CD4-positive, CD25-positive, alpha-beta regulatory T cell (primary cell): Measurements from ENCODE around the gene MCTP1. TPM values are rescaled to one million over a fixed set of nuclear protein-coding genes. Genes with fewer than 3 reads are reported as not detected.
A peak's percentile ranks its signal among the peaks of the same experiment; 100 is the strongest.

ENCODE experiments used
- ATAC-seq, 2 donors: fragments of 150-1000 bp; cut with Tn5 transposase; one replicate each; pipeline ENCODE4 v1.10.0; 2021; ENCODE audit warnings: low read depth in 2 of 2, moderate number of reproducible peaks in 2 of 2, moderate library complexity in 1 of 2
- DNase-seq, 3 donors: peaks; one replicate each; pipeline versions ENCODE4 v3.0.0 to v3.0.0-alpha.2; 2012 to 2022; ENCODE audit warnings: mixed read lengths in 1 of 3
- H3K27ac ChIP-seq: one replicate; pipeline ENCODE4 v1.7.0; 2013; ENCODE audit warnings: mild to moderate bottlenecking, low read length; ENCODE audit not compliant: insufficient read depth, poor library complexity, severe bottlenecking
- H3K27me3 ChIP-seq: one replicate; pipeline ENCODE4 v1.7.0; 2013; ENCODE audit warnings: low read length; ENCODE audit not compliant: control insufficient read depth, insufficient read depth
- H3K36me3 ChIP-seq: one replicate; pipeline ENCODE4 v1.7.0; 2013; ENCODE audit warnings: mild to moderate bottlenecking, low read length, moderate library complexity; ENCODE audit not compliant: control insufficient read depth, insufficient read depth
- H3K4me1 ChIP-seq: 2 replicates; pipeline ENCODE4 v1.7.0; 2013; ENCODE audit warnings: mild to moderate bottlenecking, low read length; ENCODE audit not compliant: insufficient read depth, control insufficient read depth, poor library complexity, severe bottlenecking
- H3K4me3 ChIP-seq: one replicate; pipeline ENCODE4 v1.7.0; 2013; ENCODE audit warnings: low read depth, mild to moderate bottlenecking, low read length, moderate library complexity
- H3K9me3 ChIP-seq, 2 experiments: 1 replicate in 1 of 2; 2 replicates in 1 of 2; pipeline ENCODE4 v1.7.0; 2013; ENCODE audit warnings: low read length in 2 of 2, mild to moderate bottlenecking in 1 of 2, moderate library complexity in 1 of 2; ENCODE audit not compliant: control insufficient read depth in 2 of 2
- H3K27ac Mint-ChIP-seq, 3 donors: one replicate each; pipeline ENCODE4 v1.8.0; 2020 to 2022; ENCODE audit warnings: mild to moderate bottlenecking in 3 of 3, mixed read lengths in 3 of 3, moderate library complexity in 2 of 3
- H3K27me3 Mint-ChIP-seq: one replicate; pipeline ENCODE4 v1.8.0; 2022; ENCODE audit warnings: mild to moderate bottlenecking, mixed read lengths
- H3K36me3 Mint-ChIP-seq: one replicate; pipeline ENCODE4 v1.8.0; 2020; ENCODE audit warnings: mixed read lengths
- H3K4me1 Mint-ChIP-seq, 4 donors: one replicate each; pipeline ENCODE4 v1.8.0; 2020 to 2022; ENCODE audit warnings: mixed read lengths in 4 of 4, mild to moderate bottlenecking in 1 of 4
- H3K4me3 Mint-ChIP-seq, 4 donors: one replicate each; pipeline ENCODE4 v1.8.0; 2020 to 2022; ENCODE audit warnings: mild to moderate bottlenecking in 4 of 4, mixed read lengths in 4 of 4, moderate library complexity in 3 of 4
- H3K9me3 Mint-ChIP-seq, 7 donors: one replicate each; pipeline ENCODE4 v1.8.0; 2020 to 2022; ENCODE audit warnings: mixed read lengths in 7 of 7, mild to moderate bottlenecking in 3 of 7, moderate library complexity in 2 of 7
- polyA plus RNA-seq, 4 donors: library from polyadenylated mRNA; unstranded; fragments of 300-500 nt; fragmentation: Illumina TruSeq; gene quantifications; one replicate each; pipeline ENCODE4 v1.2.3, GENCODE V29; 2021
- total RNA-seq: library from RNA; stranded (reverse); gene quantifications from one replicate; pipeline ENCODE4 v1.2.3, GENCODE V29; 2022

Gene MCTP1
- total and polyA plus RNA-seq, 5 donors from 2014 or later: 0.24 to 2.9 (median 0.76) TPM

DNA sequence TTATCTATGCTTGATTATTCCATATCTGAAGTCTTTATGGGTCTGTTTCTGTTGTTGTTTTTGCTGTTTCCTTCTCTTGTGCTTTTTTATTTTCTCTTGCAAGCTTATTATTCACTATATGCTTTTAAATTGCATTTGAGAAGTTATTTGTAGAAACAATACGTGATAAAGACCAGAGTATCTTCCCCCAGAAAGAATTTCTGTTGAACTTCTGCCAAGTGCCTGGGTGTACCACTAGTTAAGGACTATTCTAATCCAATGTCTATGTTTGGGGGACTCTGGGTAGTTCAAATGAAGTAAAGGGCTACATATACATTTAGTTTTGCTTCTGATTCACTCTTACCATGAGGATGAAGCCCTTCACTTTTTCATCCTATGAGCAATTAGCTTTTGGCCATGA is 612.1 kb downstream of the MCTP1 start:
- no peaks in the 10 kb centered on the region for H3K4me1 ChIP-seq
- Mint-ChIP-seq H3K36me3 (peaks cover 24% of the 10 kb centered on the region), H3K27ac (no peak overlapping the region), H3K9me3 (no peaks in the 10 kb centered on the region), H3K4me1 (peaks cover 0 to 5% (median 0%) of the 10 kb centered on the region in 4 donors), H3K27me3 (no peaks in the 10 kb centered on the region), H3K4me3 (no peak overlapping the region)
- peaks cover 18% of the 10 kb centered on the region for H3K36me3 ChIP-seq
- H3K9me3 ChIP-seq: no peaks in the 10 kb centered on the region
- ATAC-seq: no peak
- DNase-seq: no peak
- no peaks in the 10 kb centered on the region for H3K27me3 ChIP-seq
- no peak overlapping the region for H3K4me3 ChIP-seq
- H3K27ac ChIP-seq: no peak overlapping the region

DNA sequence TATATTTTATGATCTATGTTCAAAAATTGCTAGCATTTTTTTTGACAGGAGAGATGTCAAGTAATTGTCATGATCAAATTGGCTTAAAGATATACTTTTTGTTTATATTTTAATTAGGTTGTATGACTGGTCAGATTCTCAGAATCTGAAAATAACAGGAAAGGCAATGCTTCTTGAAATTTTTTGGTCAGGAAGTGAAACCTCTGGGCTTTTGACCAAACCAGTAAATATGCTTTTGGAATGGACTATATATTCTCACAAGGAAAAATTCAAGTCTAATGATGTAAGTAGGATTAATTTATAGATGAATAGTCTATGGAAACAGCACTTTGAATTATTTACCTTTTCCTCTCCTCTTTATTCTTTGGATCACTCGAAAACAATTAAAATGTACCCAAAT is 614.2 kb downstream of the MCTP1 start:
- Mint-ChIP-seq H3K9me3 (no peaks in the 10 kb centered on the region), H3K27me3 (no peaks in the 10 kb centered on the region), H3K4me3 (no peak overlapping the region), H3K4me1 (peaks cover 0 to 5% (median 0%) of the 10 kb centered on the region in 4 donors), H3K27ac (no peak overlapping the region), H3K36me3 (peaks cover 30% of the 10 kb centered on the region)
- ATAC-seq: no peak
- Histone ChIP-seq H3K36me3 (peaks cover 12% of the 10 kb centered on the region), H3K27me3 (no peaks in the 10 kb centered on the region), H3K9me3 (no peaks in the 10 kb centered on the region), H3K4me3 (no peak overlapping the region), H3K27ac (no peak overlapping the region), H3K4me1 (no peaks in the 10 kb centered on the region)
- DNase-seq: no peak

DNA sequence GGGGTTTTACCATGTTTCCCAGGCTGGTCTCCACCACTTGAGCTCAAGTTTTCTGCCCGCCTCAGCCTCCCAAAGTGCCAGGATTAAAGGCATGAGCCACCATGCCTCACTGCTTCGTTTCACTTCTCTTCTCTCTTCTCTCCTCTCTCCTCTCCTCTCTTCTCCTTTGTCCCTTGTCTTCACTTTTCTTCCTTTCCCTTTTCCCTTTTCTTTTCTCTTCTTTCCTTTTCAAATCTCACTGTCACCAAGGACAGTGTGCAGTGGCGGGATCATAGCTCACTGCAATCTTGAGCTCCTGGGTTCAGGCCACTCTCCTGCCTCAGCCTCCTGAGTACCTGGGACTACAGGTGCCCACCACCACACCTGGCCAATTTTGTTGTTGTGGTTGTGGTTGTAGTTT is 617.0 kb downstream of the MCTP1 start:
- H3K27ac ChIP-seq: no peak overlapping the region
- H3K27ac Mint-ChIP-seq: peak overlapping the region in 1 of 3 donors; percentile 31
- H3K36me3 Mint-ChIP-seq: peaks cover 32% of the 10 kb centered on the region
- no peak overlapping the region for H3K4me3 ChIP-seq
- H3K9me3 Mint-ChIP-seq: no peaks in the 10 kb centered on the region
- H3K4me1 ChIP-seq: no peaks in the 10 kb centered on the region
- H3K27me3 ChIP-seq: no peaks in the 10 kb centered on the region
- H3K4me3 Mint-ChIP-seq: no peak overlapping the region
- ATAC-seq (no peak), DNase-seq (no peak)
- H3K27me3 Mint-ChIP-seq: no peaks in the 10 kb centered on the region
- H3K9me3 ChIP-seq: no peaks in the 10 kb centered on the region
- peaks cover 26% of the 10 kb centered on the region for H3K36me3 ChIP-seq
- no peaks in the 10 kb centered on the region for H3K4me1 Mint-ChIP-seq

GRCh38 chr5:94661086-94661485 is 623.8 kb downstream of the MCTP1 start:
- peaks cover 49% of the 10 kb centered on the region for H3K36me3 ChIP-seq
- Mint-ChIP-seq H3K27ac (no peak overlapping the region), H3K4me1 (peaks cover 0 to 14% (median 0%) of the 10 kb centered on the region in 4 donors), H3K4me3 (no peak overlapping the region), H3K27me3 (no peaks in the 10 kb centered on the region), H3K36me3 (peaks cover 46% of the 10 kb centered on the region), H3K9me3 (peaks cover 5 to 30% (median 9%) of the 10 kb centered on the region in 7 donors)
- no peaks in the 10 kb centered on the region for H3K27me3 ChIP-seq
- no peak for ATAC-seq
- no peaks in the 10 kb centered on the region for H3K4me1 ChIP-seq
- DNase-seq: no peak
- H3K4me3 ChIP-seq: no peak overlapping the region
- H3K9me3 ChIP-seq: peaks cover 16 to 19% of the 10 kb centered on the region in 2 experiments
- no peak overlapping the region for H3K27ac ChIP-seq

DNA sequence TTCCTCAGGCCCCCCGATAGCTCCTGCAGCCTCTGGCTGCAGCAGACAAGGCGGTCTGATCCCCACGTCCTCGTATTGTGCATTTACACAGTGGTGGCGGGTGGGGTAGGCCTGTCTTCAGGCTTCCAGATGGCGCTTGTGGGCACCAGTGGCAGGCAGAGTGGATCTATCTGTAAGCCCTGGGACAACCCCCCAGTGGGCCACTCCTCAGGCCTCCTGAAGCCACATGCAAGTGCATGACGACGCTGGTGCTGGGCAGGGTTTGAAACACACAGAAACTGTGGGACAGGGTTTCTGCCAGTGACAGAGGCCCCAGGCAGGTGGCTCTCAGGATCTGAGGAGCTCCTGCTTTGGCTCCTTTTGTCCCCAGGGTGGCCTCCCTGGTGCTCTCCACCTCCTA is 624.4 kb downstream of the MCTP1 start:
- Mint-ChIP-seq H3K36me3 (peaks cover 51% of the 10 kb centered on the region), H3K4me1 (peaks cover 0 to 14% (median 0%) of the 10 kb centered on the region in 4 donors), H3K27ac (no peak overlapping the region), H3K27me3 (no peaks in the 10 kb centered on the region), H3K4me3 (no peak overlapping the region), H3K9me3 (peaks cover 5 to 35% (median 11%) of the 10 kb centered on the region in 7 donors)
- Histone ChIP-seq H3K27me3 (no peaks in the 10 kb centered on the region), H3K4me1 (no peaks in the 10 kb centered on the region), H3K4me3 (no peak overlapping the region), H3K27ac (no peak overlapping the region), H3K9me3 (peaks cover 19% of the 10 kb centered on the region in 2 experiments), H3K36me3 (peaks cover 51% of the 10 kb centered on the region)
- no peak for DNase-seq
- ATAC-seq: no peak

DNA sequence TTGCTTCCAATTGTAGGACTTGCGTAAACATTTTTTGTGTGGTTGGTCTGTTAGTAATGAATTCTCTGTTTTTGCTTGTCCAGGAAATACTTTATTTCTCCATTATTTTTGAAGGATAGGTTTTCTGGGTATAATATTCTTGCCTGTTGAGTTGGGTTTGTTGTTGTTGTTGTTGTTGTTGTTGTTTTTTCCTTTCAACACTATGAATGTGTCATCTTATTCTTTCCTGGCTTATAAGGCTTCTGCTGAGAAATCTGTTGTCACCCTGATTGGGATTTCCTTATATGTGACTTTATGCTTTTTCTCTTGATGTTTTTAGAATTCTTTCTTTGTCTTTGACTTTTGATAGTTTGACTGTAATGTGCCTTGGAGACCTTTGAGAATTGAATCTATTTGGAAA is 626.6 kb downstream of the MCTP1 start:
- no peak overlapping the region for H3K4me3 Mint-ChIP-seq

More for the DNA sequence above, 626.6 kb downstream of the MCTP1 start:
- H3K27me3 ChIP-seq: no peaks in the 10 kb centered on the region
- no peak overlapping the region for H3K27ac ChIP-seq
- peaks cover 62% of the 10 kb centered on the region for H3K36me3 Mint-ChIP-seq
- peaks cover 53% of the 10 kb centered on the region for H3K36me3 ChIP-seq
- no peak overlapping the region for H3K27ac Mint-ChIP-seq
- no peak for DNase-seq
- H3K4me3 ChIP-seq: no peak overlapping the region
- H3K4me1 ChIP-seq: no peaks in the 10 kb centered on the region
- no peak for ATAC-seq
- peaks cover 19 to 25% of the 10 kb centered on the region in 2 experiments for H3K9me3 ChIP-seq
- H3K9me3 Mint-ChIP-seq: peaks cover 5 to 47% (median 12%) of the 10 kb centered on the region in 7 donors
- no peaks in the 10 kb centered on the region for H3K27me3 Mint-ChIP-seq
- peaks cover 0 to 14% (median 0%) of the 10 kb centered on the region in 4 donors for H3K4me1 Mint-ChIP-seq

Other genes with a start within 250 kb of the MCTP1 start
- gene FAM81B, start 106.3 kb upstream of the MCTP1 start, total RNA-seq: 0.94 TPM
- gene FAM81B, start 106.3 kb upstream of the MCTP1 start, polyA plus RNA-seq: not detected